Pulmonary artery endothelial cell (primary cell): ENCODE measurements around the gene EIF3B. TPM values are rescaled to one million over a fixed set of nuclear protein-coding genes. Genes with fewer than 3 reads are reported as not detected.
"Not testable (repeated sequence)": the region's sequence is repeated elsewhere in the genome, so short reads cannot be mapped to it uniquely, and the experiment has no call there.

Experiments used
- DNase-seq: peaks from one replicate; pipeline ENCODE4 v3.0.0-alpha.2; 2011; ENCODE audit warnings: low read depth, low spot score
- total RNA-seq: library from RNA; depleted of rRNA; stranded (reverse); fragments of >200 nt; gene quantifications from 2 replicates; pipeline ENCODE4 v1.2.3, GENCODE V29; 2014

The EIF3B gene
- total RNA-seq, 1 donor from 2014 or later: 280 TPM

DNA sequence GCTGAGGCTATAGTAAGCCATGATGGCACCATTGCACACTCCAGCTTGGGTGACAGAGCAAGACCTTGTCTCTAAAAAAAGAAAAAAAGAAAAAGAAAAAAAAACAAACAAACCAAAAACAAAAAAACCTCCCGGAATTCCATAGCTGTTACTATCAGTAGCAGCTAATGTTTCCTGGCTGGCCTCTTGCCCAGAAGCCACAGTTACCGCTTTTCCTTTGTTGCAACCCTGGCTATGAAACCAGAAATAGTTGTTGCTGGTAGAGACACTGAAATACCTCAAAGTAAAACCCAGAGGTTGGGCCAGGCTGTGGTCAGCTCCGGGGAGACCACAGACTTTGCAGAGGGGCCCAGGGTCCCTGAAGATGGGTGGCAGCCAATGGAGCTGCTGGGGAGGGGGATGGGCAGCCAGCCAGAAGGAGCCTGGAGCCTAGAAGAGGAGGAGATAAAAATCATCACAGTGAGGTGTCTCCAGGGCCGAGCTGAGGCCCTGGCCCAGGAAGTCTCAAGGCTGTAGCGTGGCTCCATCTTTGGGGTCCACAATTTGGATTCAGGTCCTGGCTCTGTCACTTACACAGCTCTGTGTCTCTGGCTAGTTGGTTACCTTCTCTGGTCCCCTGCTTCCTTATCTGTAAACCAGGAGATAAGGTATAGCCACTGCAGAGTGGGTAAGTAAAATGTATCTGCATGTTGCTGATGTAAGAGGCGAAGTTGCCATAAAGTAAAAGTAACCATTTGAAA is 45.4 kb downstream of the EIF3B start:
- peak; percentile 83 for DNase-seq

DNA sequence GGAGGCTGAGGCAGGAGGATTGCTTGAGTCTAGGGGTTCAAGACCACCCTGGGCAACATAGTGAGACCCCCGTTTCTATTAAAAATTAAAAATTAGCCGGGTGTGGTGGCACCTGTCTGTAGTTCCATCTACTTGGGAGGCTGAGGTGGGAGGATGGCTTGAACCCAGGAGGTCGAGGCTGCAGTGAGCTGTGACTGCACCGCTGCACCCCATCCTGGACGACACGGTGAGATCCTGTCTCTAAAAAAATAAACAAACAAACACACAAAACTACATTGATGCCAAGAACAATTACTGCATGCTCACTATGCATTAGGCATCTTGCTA is 48.0 kb downstream of the EIF3B start:
- no peak for DNase-seq

DNA sequence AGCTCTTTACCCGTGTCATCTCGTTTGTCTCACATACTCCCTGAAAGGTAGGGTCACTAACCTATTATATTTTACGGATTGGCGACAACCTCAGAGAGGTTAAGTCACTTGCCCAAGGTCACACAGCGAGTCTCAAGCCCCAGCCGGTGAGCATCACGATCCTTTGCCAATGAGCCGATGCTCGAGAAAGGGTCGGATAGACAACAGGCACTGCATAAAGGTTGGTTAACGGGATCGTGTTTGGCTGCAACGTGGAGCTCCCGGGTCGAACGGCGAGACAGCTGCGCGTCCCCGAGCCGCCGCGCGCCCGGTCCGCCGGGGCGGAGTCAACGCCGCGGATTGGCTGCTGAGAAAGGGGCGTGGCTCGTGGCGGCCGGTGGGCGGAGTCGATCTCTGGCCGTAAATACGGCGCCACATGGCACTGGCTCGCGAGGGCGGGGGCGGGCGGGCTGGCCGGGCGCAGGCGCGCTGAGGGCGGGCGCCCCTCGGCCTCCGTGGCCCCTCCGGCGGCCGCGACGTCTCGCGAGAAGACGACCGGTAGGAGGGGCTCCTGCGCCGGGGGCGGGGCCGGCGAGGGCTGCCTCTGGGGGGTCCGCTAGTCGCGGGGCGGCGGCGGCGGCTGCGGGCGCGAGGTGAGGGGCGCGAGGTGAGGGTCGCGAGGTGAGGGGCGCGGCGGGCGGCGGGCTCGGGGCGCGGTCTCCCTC is 48.5 kb downstream of the EIF3B start, which contains the start of gene CHST12:
CHST12 (plus strand) TSS at position 598 of the 704 bp plus-strand sequence. CDS start 29,029 bp downstream, outside the sequence.
- peak; percentile 71 for DNase-seq

GRCh38 chr7:2403718-2404648 is 49.4 kb downstream of the EIF3B start:
- no peak for DNase-seq

GRCh38 chr7:2404714-2405119 is 50.1 kb downstream of the EIF3B start:
- DNase-seq: no peak

GRCh38 chr7:2405201-2405600 is 50.6 kb downstream of the EIF3B start:
- DNase-seq: no peak

DNA sequence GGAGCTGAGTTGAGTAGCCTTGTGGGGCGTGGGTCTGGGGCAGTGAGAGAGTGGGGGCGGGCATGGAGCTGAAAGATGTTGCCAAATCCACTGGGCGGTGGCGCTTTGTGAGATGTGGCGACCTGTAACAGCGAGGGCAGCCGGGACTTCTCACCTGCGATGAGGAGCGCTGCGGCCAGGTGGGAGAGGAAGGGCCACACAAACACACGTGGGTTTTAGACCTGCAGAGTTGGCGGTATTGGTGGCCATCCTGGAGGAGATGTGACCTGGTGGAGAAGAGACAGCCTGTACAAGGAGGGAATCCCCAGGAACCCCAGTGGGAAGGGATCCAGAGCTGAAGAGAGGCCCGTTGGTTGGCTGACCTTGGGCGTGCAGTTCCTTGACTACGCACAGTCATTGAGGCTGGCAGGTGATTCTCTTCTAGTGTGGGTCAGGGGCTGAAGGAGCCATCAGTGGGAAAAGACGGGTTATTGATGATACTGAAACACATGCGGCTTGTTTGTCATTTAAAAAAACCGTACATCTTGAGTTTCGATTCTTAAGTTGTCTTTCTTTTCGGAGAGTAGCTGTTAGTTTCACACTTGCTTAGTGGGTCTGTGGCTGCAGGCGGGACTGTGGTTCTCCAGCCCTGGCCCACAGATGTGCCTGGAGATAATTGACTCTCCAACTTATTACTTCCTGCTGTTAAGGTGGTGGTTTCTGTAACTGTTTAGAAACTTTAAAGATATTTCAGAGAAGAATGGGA is 51.1 kb downstream of the EIF3B start:
- DNase-seq: no peak

- peak; percentile 32 for DNase-seq
Measured at GRCh38 chr7:2409745-2410414, 55.3 kb downstream of the EIF3B start.

DNA sequence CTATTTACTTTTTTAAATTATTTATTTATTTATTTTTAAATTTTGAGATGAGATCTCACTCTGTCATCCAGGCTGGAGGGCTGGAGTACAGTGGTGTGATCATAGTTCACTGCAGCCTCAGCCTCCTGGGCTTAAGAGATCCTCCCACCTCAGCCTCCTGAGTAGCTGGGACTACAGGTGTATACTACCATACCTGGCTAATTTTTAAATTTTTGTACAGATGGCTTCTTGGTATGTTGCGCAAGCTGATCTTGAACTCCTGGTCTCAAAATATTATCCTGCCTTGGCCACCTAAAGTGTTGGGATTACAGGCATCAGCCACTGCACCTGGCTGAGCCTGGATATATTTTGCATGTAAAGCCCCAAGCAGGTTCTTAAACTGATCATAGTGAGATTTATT is 56.4 kb downstream of the EIF3B start:
- no peak for DNase-seq

DNA sequence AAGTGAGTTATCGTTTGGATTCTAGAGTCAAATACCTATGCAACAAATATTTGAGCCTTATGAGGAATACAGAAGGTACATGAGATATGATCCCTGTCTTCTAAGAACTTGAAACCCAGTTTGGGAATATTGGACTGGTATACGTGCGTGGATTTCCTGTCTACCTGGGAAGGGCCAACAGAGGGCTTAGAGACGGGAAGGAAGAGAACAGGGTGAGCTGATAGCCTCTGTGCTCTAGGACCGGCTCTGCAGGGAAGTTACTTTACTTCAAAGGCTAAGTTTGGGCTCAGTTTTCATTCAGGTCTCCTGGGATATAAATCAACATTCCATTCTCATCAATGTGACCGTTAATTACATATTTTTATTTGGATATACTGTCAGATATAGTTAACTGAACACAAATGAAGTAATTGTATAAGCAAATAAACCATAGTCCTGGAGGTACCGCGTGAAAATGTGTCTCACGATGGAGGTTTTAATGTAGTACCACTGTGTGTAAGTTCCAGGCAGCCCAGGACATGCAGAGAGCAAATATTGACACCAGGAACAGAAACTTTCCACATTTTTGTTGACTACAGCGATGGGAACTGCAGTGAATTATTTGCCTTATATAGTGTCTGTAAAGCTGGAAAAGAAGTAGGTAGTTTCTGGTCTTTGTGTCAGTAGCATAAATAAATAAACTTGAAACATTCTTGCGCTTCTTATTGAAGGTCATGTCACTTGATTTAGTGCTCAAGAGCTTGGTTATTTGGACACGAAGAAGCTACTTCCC is 57.4 kb downstream of the EIF3B start:
- no peak for DNase-seq

DNA sequence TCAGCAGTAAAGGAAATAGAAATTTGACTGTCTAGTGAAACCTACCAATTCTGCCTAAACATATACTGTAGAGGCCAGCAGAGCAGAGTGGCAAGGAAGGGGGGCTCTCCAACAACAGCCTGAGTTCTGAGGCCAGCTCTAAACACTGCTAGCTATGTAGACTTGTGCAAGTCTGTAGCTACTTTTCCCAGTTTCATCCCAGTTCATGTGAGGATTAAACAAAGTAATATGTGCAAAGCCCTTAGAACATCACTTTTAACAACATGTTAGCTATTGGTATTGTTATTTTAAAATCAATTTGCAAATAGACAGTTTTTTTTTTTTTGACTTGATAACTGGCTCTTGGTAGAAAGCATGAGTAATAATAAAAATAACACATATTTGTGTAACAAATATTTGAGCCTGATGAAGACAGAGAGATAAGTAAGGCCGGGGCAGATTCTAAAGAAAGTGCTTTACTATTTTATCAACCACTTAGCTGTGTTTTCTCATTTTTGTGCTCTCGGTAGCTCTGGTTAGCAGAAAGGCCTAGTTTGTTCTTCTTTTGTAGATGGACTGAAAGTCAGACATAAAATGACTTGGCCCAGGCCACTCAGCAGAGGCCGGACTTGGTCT is 58.1 kb downstream of the EIF3B start:
- no peak for DNase-seq

DNA sequence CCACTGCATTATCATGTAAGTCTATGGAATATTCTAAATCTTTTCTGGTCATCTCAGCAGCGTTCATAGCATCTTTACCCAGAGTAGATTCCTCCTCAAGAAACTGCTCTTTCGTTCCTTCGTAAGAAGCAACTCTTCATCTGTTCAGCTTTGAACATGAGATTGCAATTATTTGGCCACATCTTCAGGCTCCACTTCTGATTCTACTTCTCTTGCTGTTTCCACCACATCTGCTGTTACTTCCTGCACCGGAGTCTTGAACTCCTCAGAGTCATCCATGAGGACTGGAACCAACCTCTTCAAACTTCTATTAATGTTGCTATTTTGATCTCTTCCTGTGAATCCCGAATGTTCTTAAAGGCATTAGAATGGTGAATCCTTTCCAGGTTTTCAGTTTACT is 61.4 kb downstream of the EIF3B start:
- DNase-seq: no peak

- DNase-seq: no peak
Measured at GRCh38 chr7:2416650-2417049, 62.0 kb downstream of the EIF3B start.

- not testable (repeated sequence) for DNase-seq
Measured at GRCh38 chr7:2417178-2417577, 62.6 kb downstream of the EIF3B start.

DNA sequence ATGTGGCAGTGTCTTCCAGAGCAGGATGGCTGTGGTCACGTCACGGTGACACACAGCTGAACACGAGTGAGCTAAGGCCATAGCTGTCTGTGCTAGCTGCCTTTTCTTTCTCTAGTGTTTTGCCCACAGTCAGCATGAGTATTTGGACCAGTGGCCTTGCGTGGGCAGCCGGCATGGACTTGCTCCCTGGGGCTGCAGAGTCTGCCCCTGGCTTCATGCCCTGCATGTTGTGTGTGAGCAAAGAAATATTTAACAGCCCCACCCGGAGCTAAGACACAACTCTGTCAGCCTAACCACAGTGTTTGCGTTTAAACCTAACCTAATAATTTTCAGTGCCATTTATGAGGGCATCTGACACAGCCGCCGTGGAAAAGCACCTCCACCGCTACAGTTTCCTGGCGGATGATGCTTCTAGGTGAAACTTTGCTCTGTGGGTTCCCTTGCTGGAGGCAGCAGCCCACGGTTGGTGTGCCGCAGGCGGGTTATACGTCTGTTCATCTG is 63.4 kb downstream of the EIF3B start:
- DNase-seq: no peak

DNA sequence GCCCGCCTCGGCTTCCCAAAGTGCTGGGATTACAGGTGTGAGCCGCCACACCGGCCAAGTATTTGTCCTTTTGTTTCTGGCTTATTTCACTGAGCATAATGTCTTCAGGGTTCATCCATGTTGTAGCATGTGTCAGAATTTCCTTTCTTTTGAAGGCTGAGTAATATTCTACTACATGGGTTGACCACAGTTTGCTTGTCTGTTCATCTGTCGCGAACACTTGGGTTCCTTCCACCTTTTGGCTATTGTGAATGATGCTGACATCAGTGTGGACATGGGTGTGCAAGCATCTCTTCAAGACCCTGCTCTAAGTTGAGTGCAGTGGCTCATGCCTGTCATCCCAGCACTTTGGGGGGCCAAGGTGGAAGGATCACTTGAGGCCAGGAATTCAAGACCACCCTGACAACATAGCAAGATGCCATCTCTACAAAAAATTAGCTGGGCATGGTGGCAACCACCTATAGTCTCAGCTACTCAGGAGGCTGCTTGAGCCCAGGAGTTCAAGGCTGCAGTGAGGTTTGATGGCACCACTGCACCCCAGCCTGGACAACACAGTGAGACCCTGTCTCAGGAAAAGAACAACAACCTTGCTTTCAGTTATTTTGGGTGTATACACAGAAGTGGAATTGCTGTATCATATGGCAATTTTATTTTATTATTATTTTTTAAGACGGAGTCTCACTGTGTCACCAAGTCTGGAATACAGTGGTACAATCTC is 65.7 kb downstream of the EIF3B start:
- DNase-seq: no peak

DNA sequence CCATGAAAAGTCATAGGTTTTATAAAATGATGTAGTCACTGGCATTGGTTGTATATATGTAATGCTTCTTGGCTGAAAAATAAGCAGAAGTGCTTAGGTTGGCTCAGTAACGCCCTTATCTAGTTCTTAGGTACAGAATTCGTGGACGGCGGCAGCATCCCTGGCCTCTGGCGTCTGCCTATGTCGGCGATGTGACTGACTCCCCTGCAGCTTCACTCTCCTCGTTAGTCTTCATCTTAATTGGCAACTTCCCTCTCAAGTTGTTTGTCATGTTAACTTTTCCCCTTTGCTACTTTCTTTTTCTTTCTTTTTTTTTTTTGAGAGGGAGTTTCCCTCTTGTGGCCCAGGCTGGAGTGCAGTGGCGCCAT is 67.3 kb downstream of the EIF3B start:
- DNase-seq: no peak

DNA sequence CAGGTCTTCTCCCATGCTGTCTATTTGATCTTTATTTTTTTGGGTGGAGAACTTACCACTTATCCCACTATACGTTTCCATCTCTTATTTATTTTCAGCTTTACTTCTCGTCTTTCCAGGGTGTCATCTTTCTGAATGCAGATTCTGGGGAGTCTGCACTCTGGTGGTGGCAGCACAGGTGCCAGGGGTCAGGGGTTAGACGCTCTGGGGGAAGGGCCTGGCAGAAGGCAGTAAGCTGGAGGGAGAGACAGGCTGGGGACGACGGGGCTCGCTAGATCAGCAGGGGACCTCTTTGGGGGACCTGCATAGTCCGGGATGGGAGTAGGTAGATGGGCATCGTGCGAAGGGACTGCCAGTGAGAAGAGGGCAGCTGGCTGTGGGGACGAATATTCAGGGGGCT is 71.1 kb downstream of the EIF3B start:
- no peak for DNase-seq
